Activated T-cell treated with anti-CD3 and anti-CD28 coated beads for 4 hours (primary cell): Measurements from ENCODE around the gene TVP23B.
"Not testable (repeated sequence)": the region's sequence is repeated elsewhere in the genome, so short reads cannot be mapped to it uniquely, and the experiment has no call there.

Source experiments
- DNase-seq: peaks from one replicate; pipeline ENCODE4 v3.0.0-alpha.2; 2020

Gene TVP23B

DNA sequence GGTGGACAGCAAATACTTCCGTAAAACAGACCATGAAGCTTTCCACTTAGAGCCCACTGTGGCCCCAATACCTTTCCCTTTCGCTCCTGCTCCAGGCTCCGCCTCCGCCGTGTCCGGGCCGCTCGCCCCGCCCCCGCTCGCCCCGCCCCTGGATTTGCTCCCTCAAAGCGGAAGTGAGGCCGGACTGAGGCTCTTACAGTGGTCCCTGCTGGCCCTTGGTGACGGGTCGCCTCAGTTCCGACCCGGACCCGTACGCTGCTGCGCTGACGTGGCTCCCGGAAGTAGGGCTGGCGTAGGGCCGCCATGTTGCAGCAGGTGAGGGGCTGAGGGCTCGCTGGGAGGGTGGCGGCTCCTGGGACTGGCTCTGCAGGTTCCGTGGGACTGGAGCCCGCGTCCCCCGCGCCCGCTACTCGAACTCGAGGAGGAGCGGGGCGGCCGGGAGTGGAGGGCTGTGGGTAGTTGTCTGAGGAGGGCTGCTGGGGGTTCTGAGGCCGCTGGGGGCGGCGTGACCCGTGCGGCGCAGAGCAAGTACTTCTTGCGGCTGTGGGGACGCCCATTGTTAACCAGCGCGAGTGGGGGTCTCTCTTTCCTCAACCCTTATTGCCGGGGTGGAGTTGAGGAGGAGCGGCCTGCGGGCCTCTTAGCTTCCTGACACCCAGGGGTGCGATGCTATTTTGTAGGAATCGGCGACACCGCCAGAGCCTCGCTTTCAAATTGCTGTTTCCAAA is at the start of gene TVP23B:
TVP23B (plus strand) TSS at position 193 of the 728 bp plus-strand sequence; CDS start at position 304, 111 bp downstream.
- DNase-seq: peak; percentile 92

DNA sequence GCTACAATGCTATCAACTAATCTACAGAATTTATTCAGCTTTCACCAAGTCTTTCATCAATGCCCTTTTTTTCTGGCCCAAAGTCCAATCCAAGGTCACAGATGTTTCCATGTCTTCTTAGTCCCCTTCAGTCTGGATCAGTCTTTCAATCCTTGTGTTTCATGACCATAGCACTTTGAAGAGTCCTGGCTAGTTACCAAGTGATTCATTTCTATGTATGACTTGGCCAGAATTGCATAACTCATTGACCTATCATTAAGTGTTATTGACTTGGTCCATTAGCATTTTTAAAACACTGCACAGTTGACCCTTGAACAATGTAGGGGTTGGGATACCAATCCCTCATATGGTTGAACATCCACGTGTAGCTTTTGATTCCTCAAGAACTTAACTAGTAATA is 48.5 kb upstream of the TVP23B start:
- not testable (repeated sequence) for DNase-seq

DNA sequence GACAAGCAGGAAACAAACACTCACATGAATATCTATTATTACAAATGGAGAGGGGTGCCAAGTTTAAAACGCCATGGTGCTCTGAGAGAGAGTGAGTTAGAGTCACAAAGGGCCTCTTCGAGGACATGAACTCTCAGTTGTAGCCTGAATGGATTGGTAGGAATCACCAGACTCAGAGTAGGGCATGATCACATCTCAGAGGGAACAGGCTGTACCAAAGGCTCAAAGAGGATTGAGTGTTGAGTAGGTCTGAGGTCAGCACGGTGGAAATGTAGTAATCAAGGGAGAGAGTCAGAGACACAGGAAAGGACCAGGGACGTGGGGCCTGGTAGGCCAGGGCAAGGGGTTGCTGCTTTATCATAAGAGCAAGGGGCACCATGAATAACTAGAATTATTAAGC is 47.6 kb upstream of the TVP23B start:
- not testable (repeated sequence) for DNase-seq

DNA sequence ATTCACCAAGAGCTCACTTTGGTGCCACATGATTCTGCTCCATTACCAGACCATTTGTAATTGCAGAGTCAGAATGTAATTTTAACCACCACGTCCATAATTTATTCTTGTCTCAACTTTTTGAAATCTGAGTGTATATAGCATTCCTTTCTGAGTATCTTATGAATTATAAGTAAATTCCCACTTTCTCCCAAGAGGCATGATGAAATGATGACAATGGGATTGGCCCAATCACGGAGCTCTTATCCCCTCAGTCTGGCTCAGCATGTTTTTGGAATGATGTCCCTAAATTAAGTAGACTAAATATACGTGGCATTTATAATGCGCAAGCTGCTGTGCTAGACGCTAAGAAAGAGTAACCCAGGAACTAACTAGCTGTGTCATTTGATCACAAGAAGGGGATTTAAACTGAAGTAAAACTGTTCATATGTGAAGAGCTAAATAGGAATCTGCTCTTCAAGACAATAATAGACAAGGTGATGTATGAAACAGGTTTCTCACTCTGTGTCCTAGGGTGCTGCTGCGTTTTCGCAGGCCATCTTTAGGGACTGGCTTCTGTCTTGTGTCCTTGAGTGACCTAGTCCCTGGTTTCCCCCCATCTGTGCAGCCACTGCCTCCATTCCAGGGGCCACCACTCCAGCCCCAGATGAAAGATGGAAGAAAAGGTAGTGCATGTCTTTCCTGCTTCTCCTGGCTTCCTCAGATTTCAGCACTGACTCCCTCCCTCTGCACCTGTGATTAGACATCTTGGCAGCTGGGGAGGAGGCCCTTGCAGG is 41.2 kb upstream of the TVP23B start:
- DNase-seq: not testable (repeated sequence)

DNA sequence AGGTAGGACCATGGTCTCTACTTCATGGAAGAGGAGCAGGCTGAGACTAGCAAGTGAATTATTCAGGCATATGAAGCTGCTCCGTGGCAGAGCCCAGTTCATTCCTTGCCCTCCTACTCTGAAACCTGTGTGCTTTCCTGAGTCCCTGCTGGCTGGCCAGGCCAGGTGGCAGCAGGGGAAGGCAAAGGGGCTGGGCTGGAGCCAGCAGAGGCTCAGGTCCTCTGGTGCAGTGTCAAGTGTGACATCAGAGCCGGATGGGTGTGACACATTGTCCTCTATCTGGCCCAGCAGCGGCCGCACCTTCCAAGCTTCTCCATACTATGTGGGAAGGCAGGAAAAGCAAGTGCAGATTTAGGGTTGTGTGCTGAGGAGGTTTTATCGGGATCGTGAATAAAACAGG is 39.8 kb upstream of the TVP23B start:
- not testable (repeated sequence) for DNase-seq

DNA sequence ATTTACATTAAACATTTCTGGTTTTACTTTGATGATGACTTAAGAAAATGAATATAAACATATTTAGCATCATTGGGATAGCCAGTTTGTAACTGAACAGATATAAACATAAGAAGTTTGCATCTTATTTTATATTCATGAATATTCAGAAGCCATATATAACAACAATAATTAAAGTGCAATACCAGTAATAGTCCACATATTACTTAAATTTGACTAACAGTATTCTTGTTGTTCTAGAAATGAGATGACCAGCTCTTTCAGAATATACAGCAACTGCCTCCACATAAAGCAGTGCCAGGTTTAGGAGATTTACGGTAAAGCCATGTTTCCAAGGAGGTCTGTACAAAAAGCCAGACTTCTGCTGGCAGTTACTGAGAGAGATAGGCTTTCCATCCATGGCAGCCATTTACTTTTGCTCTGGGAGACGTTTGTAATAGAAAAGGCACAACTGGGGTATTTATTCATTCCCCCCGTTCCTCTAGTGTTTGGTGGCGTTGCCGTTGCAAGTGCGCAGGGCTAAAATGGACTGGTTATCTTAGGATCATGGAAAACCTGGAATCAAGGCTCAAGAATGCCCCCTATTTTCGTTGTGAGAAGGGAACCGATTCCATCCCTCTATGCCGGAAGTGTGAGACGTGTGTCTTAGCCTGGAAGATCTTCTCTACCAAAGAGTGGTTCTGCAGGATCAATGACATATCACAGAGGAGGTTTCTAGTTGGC is 37.1 kb upstream of the TVP23B start, which contains the start of gene FBXW10:
FBXW10 (plus strand) TSS at position 356 of the 723 bp plus-strand sequence; CDS start at position 547, 191 bp downstream.
- DNase-seq: not testable (repeated sequence)

DNA sequence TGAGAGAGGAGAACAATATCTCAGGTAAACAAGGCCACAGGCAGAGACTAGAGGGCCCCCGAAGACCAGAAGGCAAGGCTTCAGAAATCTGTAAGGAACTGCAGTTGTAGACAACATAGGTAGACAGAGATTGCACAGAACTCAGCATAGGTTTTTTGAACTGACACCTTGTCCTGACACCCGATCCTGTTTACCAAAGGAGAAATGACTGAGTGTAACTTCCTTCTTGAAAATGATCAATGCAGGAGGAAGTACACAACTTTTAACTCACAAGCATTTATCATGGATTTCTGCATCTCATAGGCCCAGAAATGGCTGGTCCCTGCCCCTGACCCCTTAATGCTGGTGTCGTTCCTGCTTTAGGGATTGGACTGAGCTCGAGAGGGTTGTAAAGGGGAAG is 36.3 kb upstream of the TVP23B start:
- not testable (repeated sequence) for DNase-seq

DNA sequence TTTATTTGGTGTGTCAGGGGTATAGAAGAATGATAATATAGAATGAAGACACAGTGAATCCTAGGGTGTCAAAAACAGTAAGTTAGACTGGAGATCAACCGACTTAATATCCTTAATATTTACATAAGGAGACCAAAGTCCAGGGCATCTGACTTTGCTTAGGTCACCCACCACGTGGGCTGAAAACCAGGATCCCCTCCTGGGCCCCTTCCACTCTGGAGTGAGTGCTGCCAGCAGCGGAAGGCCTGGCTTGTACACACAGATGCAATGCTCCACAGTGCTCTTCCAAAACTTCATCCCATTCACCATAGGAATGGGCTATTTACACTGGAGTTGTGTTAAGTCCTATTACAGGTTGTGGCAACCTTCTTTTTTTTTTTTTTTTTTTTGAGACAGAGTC is 34.4 kb upstream of the TVP23B start:
- not testable (repeated sequence) for DNase-seq

DNA sequence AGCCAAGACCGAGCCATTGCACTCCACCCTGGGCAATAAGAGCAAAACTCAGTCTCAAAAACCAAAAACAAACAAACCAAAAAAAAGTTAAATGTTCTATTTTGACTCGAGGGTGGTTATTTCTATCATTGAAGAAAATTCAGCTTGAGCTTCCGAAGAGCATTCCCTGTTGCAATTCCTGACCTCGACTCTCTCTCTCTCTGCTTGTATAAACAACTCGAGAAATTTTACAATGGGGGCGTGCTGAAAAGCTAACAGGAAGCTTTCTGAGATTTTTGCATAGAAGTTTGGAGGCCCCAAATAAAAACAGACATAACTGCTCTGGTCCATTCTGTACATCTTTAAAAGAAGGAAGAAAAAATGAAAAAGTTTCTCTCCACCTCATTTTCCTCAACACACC is 33.5 kb upstream of the TVP23B start:
- DNase-seq: not testable (repeated sequence)

DNA sequence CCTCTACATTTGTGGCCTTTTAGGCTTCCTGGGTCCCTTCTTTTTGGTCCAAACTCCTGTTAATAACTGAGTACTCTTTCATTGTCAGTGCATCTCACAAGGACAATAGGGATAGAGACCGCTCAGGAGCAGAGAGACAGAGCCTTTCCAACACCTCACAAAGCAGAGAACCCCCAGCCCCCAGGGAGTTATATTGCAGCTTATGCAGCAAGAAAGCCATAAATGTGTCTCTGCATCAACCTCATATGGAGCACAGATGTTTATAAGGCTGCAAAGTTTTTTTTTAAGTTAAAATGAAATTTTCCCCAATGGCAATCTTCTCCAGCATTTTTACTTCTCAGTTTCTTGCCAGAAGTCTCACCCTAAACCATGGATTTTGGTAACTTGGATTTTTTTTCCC is 30.7 kb upstream of the TVP23B start:
- not testable (repeated sequence) for DNase-seq

DNA sequence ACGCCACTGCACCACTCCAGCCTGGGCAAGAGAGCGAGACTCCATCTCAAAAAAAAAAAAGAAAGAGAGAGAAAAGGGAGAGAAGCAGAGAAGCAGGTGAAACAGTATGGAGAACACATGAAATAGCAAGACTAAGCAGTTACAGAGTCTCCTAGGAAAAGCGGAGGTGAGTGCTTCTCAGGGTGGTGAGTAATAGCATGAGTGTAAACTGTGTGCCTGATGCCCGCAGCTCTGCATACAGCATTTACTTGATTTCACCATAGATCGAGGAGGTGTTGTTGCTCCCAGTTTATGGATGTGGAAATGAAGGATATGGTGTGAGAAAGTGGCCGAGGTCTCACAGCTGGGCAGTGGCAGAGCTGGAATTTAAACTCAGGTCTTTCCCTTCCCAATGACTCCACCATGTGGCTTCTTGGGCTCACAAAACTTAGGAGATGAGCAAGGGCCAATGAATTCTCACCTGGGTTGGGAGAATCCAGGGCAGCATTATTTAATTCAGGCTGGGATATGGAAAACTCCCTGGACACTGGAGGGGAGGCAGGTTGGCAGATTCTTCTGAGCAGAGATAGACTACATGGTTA is 27.1 kb upstream of the TVP23B start:
- DNase-seq: not testable (repeated sequence)

DNA sequence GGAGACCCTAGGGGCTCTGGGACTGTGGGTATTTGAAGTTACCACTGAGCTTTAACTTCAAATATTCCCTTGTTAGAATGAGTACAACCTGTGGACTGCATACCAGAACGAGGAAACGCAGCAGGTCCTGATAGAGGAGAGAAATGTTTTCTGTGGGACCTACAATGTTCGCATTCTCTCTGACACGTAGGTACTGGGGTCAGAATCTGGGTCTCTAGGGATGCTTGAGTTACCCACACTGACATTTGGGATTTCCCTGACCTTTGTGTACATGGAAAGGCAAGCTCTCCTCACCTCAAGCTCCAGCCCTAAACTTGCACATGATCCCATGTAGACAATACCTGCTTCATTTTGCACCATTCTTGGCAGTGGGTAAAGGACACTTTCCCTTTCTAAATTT is 25.0 kb upstream of the TVP23B start:
- DNase-seq: not testable (repeated sequence)

DNA sequence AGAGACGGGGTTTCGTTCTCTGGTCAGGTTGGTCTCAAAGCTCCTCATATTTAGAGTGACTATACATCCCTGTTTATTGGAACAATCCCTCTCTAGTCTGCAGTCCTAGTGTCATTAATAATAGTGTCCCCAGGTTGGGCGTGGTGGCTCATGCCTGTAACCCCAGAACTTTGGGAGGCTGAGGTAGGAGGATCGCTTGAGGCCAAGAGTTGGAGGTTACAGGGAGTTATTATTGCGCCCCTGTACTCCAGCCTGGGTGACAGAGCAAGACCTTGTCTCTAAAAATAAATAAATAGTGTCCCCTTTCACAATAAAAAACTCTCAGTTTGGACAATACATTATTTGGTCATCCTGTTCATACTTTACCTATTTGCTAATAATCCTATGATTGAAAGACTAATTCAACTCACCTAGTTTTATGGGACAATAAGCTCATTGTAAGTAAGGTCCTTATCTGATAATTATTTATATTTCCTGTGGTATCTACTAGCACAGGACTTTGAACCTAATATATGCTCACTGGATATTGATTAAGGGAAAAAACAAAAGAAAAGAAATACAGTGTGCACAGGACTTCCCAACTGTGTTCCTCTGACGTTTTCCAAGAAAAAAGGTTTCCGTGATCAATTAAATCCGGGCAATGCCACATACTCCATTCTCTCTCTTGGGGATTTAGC is 23.5 kb upstream of the TVP23B start:
- not testable (repeated sequence) for DNase-seq

DNA sequence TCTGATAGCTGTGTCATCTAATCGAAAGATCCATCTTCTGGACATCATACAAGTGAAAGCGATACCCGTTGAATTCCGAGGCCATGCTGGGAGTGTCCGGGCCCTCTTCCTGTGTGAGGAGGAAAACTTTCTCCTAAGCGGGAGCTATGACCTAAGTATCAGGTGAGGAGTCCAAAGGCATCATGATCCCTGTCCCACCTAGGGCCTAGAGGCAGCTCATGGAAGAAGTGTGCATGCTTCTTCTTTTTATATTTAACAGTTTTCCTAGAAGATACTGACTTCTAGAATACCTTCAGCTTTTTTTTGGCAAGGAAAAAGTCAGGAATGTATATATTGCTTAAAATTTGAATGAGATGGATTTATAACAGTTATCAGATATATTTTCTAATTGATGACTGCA is 22.6 kb upstream of the TVP23B start:
- DNase-seq: not testable (repeated sequence)

DNA sequence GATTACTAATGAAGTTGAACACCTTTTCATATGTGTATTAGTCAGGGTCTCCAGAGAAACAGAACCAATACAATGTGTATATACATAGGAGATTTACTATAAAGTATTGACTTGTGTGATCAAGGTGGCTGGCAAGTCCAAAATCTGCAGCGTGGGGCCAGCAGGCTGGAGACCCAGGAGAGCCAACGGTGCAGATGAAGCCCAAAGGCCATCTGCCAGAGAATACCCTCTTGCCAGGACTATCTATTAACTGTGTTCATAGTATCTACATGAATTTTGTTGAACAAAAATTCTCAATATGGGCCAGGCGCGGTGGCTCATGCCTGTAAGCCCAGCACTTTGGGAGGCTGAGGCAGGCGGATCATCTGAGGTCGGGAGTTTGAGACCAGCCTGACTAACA is 20.8 kb upstream of the TVP23B start:
- DNase-seq: not testable (repeated sequence)

DNA sequence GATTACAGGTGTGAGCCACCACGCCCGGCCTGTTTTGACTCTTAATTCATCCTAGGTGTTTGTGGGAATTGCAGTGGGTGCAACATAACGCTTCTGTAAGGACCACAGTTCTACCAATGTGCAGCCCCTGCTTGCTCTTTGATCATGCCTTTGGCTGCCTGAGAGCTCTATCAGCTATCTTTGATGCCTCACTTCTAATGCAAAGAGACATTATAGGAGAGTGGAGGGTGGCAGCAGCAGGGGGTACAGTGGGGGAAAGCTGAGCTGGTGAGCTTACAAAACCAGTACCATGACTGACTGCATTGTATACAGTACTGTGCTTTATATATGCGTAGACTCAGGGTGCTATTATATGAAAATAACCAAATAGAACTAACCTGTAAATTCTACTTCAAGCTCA is 10.4 kb upstream of the TVP23B start:
- not testable (repeated sequence) for DNase-seq

DNA sequence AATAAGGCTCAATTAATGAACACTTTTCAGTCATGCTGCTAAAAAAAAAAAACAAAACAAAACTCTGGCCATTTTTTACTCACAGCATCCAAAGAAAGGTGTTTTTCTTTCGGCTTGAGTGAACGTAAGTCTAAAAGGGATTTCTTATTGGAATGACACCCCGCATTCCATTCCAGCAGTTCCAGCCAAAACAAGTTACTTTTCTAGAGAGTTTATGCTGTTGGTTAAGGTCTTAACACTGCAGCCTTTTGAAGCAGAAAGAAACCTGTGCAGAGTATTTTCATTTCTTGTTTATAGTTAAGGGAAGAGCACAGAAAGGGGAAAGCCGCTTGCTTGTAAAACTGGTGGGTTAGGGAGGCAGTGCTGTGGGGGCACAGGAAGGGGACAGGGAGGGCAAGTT is 9.9 kb upstream of the TVP23B start:
- not testable (repeated sequence) for DNase-seq

DNA sequence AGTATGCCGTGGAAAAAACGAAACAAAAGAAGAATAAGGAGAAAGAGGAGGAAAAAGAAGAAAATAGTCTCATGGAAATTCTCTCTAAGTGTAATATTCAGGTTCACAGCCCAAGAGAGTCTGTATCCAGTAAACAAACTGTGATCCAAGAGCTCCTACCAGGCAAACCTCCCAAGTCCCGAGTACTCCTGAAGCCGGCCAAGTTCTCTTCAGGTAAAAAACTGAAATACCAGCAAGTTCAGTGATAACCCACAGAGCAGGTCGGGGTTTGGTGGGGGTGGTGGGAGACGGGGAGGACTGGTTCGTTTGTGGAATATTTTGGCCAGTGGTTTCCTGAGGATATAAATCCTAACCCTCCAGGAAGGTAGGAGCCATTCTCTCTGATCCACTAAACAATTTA is 8.5 kb upstream of the TVP23B start:
- no peak for DNase-seq

DNA sequence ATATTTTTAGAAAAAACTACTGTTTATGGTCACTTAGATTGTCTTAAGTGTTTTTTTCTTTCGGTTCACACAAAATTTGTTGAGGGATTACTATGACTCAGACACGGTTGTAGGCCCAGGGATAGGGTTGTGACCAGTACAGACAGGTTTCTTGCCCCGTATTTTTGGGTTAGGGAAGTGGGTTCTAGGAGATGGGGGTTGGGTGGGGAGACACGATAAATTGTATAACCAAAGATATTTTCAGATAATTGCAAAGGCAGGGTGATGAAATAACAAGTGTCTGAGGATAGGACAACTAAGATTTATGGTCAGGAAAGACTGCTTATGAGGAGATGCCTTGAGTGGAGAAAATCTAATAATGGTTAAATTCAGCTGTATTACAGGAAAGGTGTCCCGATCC is 822 bp downstream of the TVP23B start:
- DNase-seq: not testable (repeated sequence)

DNA sequence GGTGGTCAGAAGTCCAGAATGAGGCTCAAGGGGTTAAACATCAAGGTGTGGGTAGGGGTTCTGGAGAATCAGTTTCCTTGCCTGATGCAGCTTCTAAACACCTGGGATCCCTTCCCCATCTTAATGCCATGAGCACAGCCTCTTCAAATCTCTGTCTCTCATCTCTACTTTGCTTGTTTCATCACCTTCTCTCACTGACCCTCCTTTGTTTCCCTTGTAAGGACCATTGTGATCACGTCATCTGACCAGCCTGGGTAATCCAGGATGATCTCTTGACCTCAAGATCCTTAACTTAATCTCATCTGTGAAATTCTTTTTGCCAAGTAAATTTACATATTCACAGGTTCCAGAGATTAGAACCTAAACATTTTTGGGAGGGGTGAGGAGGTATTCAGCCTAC is 5.0 kb downstream of the TVP23B start:
- DNase-seq: not testable (repeated sequence)

DNA sequence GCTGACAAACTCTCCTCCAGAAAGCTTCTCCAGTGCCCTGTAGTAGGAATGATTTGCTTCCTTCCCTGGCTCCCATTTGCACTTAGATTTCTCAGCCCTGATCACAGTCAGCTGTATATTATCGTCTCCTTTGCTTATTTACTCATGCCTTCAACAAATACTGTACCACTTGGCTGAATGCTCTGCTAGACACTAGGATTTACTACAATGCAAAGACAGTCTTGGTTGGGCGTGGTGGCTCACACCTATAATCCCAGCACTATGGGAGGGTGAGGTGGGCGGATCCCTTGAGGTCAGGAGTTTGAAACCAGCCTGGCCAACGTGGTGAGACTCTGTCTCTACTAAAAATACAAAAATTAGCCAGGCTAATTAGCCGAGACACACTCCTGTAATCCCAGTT is 5.9 kb downstream of the TVP23B start:
- not testable (repeated sequence) for DNase-seq

DNA sequence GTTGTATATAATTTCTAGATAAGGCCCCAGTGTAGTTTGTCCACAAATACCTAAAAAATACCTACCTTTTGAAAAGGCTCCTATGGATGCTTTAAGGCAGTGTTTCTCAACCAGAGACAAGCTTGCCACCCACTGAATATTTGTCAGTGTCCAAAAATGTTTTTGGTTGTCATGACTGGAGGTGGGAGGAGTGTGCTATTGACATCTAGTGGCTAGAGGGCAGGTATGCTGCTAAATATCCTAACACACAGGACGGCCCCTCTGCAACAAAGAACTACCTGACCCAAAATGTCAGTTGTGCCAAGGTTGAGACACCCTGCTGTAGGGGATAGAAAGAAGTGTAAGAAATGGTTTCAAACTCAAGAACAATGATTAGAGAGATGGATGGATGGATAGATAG is 10.4 kb downstream of the TVP23B start:
- DNase-seq: not testable (repeated sequence)
